T-helper 2 cell treated with Interferon-gamma antibody and Interleukin-4, amounts not matched to agents 5 μg/mL and 100 μg/mL, for 36 hours (primary cell): ENCODE results near the gene BGN.

ENCODE experiments used
- DNase-seq: peaks from one replicate; pipeline ENCODE4 v3.0.0; 2021; ENCODE audit warnings: low spot score
- H3K27ac Mint-ChIP-seq: one replicate; pipeline ENCODE4 v1.8.0; 2021; ENCODE audit warnings: mild to moderate bottlenecking, mixed read lengths
- H3K27me3 Mint-ChIP-seq: one replicate; pipeline ENCODE4 v1.8.0; 2021; ENCODE audit warnings: low read depth, mixed read lengths
- H3K36me3 Mint-ChIP-seq: one replicate; pipeline ENCODE4 v1.8.0; 2021; ENCODE audit warnings: low read depth, mixed read lengths
- H3K4me1 Mint-ChIP-seq: one replicate; pipeline ENCODE4 v1.8.0; 2021; ENCODE audit warnings: low read depth, mixed read lengths
- H3K4me3 Mint-ChIP-seq: one replicate; pipeline ENCODE4 v1.8.0; 2022; ENCODE audit warnings: mild to moderate bottlenecking, moderate library complexity, mixed read lengths
- H3K9me3 Mint-ChIP-seq: one replicate; pipeline ENCODE4 v1.8.0; 2021; ENCODE audit warnings: mixed read lengths

The BGN gene

GRCh38 chrX:153485396-153486080, 9.2 kb upstream of the BGN start:
- Mint-ChIP-seq H3K27ac (no peak overlapping the region), H3K9me3 (no peaks in the 10 kb centered on the region), H3K27me3 (no peaks in the 10 kb centered on the region), H3K4me3 (no peak overlapping the region), H3K36me3 (no peaks in the 10 kb centered on the region), H3K4me1 (no peaks in the 10 kb centered on the region)
- DNase-seq: no peak

GRCh38 chrX:153486171-153486570, 8.6 kb upstream of the BGN start:
- H3K9me3 Mint-ChIP-seq: no peaks in the 10 kb centered on the region

DNA sequence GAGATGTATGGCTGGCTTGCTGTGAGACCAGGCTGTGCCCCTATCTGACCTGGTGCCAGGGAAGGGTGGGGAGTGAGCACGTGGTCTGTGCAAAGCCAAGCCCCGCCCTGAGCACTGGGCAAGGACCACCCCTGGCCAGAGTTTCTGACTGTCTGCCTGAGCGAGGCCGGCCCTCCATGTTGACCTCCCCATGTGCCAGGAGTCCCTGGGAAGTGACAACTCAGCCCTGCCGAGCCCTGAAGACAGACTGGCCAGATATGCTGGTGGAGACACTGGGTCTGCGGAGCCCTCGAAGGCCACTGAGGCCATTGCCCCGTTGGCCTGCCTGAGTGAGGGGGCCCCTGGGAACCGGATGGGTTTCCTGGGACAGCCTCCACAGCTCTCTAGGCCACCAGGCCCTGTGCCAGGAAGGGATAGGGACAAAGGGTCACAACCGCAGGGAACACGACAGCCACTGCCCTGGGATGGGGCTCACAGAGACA, 7.1 kb upstream of the BGN start:
- H3K4me1 Mint-ChIP-seq: no peaks in the 10 kb centered on the region
- H3K36me3 Mint-ChIP-seq: no peaks in the 10 kb centered on the region
- no peak overlapping the region for H3K4me3 Mint-ChIP-seq
- no peak overlapping the region for H3K27ac Mint-ChIP-seq
- no peaks in the 10 kb centered on the region for H3K27me3 Mint-ChIP-seq
- no peaks in the 10 kb centered on the region for H3K9me3 Mint-ChIP-seq
- no peak for DNase-seq

More at GRCh38 chrX:153486171-153486570, 8.6 kb upstream of the BGN start:
- no peak overlapping the region for H3K27ac Mint-ChIP-seq
- no peak overlapping the region for H3K4me3 Mint-ChIP-seq
- DNase-seq: no peak
- H3K36me3 Mint-ChIP-seq: no peaks in the 10 kb centered on the region
- H3K4me1 Mint-ChIP-seq: no peaks in the 10 kb centered on the region
- H3K27me3 Mint-ChIP-seq: no peaks in the 10 kb centered on the region

- Mint-ChIP-seq H3K4me3 (no peak overlapping the region), H3K27me3 (no peaks in the 10 kb centered on the region), H3K9me3 (no peaks in the 10 kb centered on the region), H3K27ac (no peak overlapping the region), H3K36me3 (no peaks in the 10 kb centered on the region), H3K4me1 (no peaks in the 10 kb centered on the region)
- DNase-seq: no peak
Observed at GRCh38 chrX:153488231-153488914, 6.4 kb upstream of the BGN start.

DNA sequence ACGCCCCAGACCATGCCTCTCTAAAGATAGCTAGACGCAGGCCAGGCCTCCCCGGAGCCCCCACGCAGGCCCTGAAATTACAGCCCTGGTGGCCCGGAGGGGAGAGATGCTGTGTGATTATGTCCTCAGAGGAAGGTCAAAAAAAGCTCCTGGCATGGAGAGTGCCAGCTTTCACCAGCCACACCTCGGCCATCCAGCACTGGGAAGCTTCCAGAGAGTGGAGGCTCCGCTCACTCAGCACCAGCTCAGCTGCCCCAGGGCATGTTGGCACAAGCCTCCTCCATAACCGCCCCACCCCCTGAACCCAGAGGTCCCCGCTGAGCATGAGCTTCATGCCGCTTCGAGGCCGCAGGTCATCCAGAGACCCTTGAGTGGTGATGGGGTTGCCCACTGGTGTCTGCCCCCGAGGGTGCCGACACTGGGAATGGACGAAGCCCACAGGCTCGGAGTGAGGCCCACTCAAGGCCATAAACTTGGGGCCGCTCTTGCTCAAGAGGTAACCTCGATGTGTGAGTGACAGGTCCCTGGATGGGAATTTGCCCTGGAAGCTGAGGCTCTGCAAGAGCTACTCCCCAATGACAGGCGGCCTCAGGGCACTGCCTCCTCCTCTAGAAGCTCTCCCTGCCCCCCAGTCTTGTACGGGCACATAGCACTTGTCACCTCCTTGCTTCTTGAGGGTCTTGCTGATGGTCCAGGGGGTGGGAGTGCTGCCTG, 4.4 kb upstream of the BGN start:
- no peak overlapping the region for H3K4me3 Mint-ChIP-seq
- no peaks in the 10 kb centered on the region for H3K36me3 Mint-ChIP-seq
- DNase-seq: no peak
- H3K27ac Mint-ChIP-seq: no peak overlapping the region
- no peaks in the 10 kb centered on the region for H3K4me1 Mint-ChIP-seq
- H3K27me3 Mint-ChIP-seq: no peaks in the 10 kb centered on the region
- H3K9me3 Mint-ChIP-seq: no peaks in the 10 kb centered on the region

DNA sequence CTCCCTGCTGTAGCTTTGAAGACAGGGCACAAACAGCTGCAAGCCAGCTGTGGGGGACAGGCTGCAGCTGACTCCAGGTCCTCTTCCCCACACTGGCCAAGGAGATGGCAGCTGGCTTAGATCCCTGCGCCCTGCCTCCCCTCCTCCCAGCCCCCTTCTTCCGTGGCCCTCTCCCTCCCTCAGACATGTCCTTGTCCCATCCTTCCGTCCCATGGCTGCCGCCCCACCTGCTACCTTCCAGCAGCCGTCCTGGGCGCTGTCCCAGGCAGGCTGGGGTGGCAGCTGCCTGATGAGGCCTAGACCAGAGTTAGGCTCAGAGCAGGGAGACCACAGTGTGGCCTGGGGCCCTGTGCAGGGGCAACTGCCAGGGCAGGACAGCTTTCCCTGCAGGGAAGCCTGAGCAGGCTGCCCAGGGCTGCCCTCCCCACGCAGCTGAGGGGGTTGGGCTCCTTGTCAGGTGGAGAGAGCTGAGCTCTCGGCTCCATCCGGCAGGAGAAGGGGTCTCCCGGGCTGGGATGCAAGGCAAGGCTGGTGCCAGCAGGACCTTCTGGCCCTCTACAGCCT, 3.3 kb upstream of the BGN start:
- H3K36me3 Mint-ChIP-seq: no peaks in the 10 kb centered on the region
- H3K27ac Mint-ChIP-seq: no peak overlapping the region
- no peak for DNase-seq
- H3K27me3 Mint-ChIP-seq: no peaks in the 10 kb centered on the region
- H3K4me3 Mint-ChIP-seq: no peak overlapping the region
- H3K4me1 Mint-ChIP-seq: no peaks in the 10 kb centered on the region
- no peaks in the 10 kb centered on the region for H3K9me3 Mint-ChIP-seq

- no peak overlapping the region for H3K27ac Mint-ChIP-seq
- no peaks in the 10 kb centered on the region for H3K4me1 Mint-ChIP-seq
- H3K36me3 Mint-ChIP-seq: no peaks in the 10 kb centered on the region
- no peaks in the 10 kb centered on the region for H3K27me3 Mint-ChIP-seq
- no peaks in the 10 kb centered on the region for H3K9me3 Mint-ChIP-seq
- no peak for DNase-seq
- no peak overlapping the region for H3K4me3 Mint-ChIP-seq
Observed at GRCh38 chrX:153491918-153492317, 2.9 kb upstream of the BGN start.

GRCh38 chrX:153492543-153492942, 2.2 kb upstream of the BGN start:
- no peak overlapping the region for H3K4me3 Mint-ChIP-seq
- no peaks in the 10 kb centered on the region for H3K27me3 Mint-ChIP-seq
- no peak overlapping the region for H3K27ac Mint-ChIP-seq
- H3K36me3 Mint-ChIP-seq: no peaks in the 10 kb centered on the region
- H3K4me1 Mint-ChIP-seq: no peaks in the 10 kb centered on the region
- H3K9me3 Mint-ChIP-seq: no peaks in the 10 kb centered on the region
- DNase-seq: no peak

DNA sequence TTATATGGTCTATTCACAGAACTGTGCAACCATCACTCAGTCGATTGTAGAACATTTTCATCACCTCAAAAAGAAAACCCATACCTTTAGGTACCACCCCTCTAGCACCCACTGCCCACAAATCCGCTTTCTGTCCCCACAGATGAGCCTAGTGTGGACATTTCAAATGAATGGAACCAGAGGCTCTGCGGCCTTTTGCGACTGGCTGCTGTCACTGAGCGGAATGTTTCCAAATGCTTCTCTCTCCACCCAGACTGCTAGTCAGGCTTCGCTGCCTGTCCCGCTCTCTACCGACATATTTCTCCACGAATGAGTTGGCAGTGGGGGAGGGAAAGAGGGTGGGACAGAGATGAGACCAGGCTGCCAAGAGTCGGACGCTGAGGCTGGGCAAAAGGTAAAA, 1.7 kb upstream of the BGN start:
- H3K4me3 Mint-ChIP-seq: no peak overlapping the region
- H3K9me3 Mint-ChIP-seq: no peaks in the 10 kb centered on the region
- H3K27ac Mint-ChIP-seq: no peak overlapping the region
- no peak for DNase-seq
- H3K36me3 Mint-ChIP-seq: no peaks in the 10 kb centered on the region
- no peaks in the 10 kb centered on the region for H3K27me3 Mint-ChIP-seq
- no peaks in the 10 kb centered on the region for H3K4me1 Mint-ChIP-seq

- H3K27ac Mint-ChIP-seq: no peak overlapping the region
- no peaks in the 10 kb centered on the region for H3K36me3 Mint-ChIP-seq
- no peaks in the 10 kb centered on the region for H3K27me3 Mint-ChIP-seq
- no peak for DNase-seq
- H3K4me1 Mint-ChIP-seq: no peaks in the 10 kb centered on the region
- no peak overlapping the region for H3K4me3 Mint-ChIP-seq
- H3K9me3 Mint-ChIP-seq: no peaks in the 10 kb centered on the region
Observed at GRCh38 chrX:153494061-153494460, 719 bp upstream of the BGN start.

DNA sequence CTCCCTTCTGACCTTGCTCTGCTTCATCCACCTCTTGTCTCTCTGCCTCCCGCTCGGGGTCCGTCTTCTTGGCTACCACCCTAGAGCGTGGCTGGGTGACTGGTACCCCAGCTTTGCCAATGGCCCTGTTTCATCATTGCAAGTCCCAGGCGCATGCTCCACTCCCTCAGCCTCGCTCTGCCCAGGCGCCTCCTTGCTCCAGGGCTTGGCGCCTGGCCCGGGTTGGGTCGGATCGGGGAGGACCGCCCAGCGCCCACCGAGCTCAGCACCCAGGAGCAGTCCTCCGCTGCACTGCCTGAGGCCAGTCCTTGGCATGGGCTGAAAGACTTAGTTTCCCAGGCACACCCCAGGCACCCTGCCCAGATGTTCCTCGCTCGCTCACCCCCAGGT, 577 bp downstream of the BGN start:
- H3K27me3 Mint-ChIP-seq: no peaks in the 10 kb centered on the region
- no peaks in the 10 kb centered on the region for H3K4me1 Mint-ChIP-seq
- no peak overlapping the region for H3K27ac Mint-ChIP-seq
- H3K4me3 Mint-ChIP-seq: no peak overlapping the region
- no peak for DNase-seq
- H3K36me3 Mint-ChIP-seq: no peaks in the 10 kb centered on the region
- H3K9me3 Mint-ChIP-seq: no peaks in the 10 kb centered on the region

DNA sequence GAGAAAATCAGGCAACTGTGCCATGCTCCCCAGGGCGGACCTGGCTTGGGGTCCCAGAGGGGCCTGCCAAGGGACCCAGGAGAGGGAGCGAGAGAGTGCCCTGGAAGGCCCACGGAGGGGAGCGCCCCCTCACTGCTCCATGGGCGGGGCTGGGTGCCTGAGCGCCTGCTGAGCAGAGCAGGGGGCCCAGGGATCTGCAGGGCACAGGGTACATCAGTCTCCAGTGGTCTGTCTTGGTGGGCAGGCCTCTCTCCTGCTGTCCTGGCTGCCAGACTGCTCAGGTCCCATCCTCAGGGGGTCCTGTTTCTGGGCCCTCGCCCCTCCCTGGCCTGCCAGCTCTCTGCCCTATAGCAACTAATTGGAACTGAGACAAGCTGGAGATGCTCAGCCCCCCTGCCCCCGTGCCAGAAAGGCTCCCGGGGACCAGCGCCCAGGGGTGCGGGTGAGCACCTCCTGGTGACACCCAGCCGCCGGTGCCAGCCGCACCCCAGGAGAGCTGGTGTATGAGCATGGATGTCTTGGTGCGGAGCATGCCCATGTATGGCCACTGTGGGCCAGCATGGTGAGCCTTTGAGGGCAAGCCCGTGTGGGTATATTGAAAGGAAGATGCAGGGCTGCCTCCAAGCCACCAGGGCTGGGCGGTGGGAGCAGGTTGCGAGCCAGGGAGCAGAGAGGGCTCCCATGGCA, 1.3 kb downstream of the BGN start:
- H3K4me1 Mint-ChIP-seq: no peaks in the 10 kb centered on the region
- no peak overlapping the region for H3K4me3 Mint-ChIP-seq
- no peak overlapping the region for H3K27ac Mint-ChIP-seq

GRCh38 chrX:153496590-153496959, 1.8 kb downstream of the BGN start:
- Mint-ChIP-seq H3K4me1 (no peaks in the 10 kb centered on the region), H3K9me3 (peaks cover 5% of the 10 kb centered on the region), H3K27me3 (no peaks in the 10 kb centered on the region), H3K36me3 (no peaks in the 10 kb centered on the region), H3K4me3 (no peak overlapping the region), H3K27ac (no peak overlapping the region)
- no peak for DNase-seq

More for the DNA sequence above, 1.3 kb downstream of the BGN start:
- peaks cover 5% of the 10 kb centered on the region for H3K9me3 Mint-ChIP-seq
- H3K36me3 Mint-ChIP-seq: no peaks in the 10 kb centered on the region
- DNase-seq: no peak
- no peaks in the 10 kb centered on the region for H3K27me3 Mint-ChIP-seq

GRCh38 chrX:153498453-153498852, 3.7 kb downstream of the BGN start:
- Mint-ChIP-seq H3K36me3 (no peaks in the 10 kb centered on the region), H3K9me3 (peaks cover 5% of the 10 kb centered on the region), H3K4me3 (no peak overlapping the region), H3K4me1 (no peaks in the 10 kb centered on the region), H3K27ac (no peak overlapping the region), H3K27me3 (no peaks in the 10 kb centered on the region)
- no peak for DNase-seq
